ENCODE measurements around the gene NOS1.

The NOS1 gene

GRCh38 chr12:117331691-117332090, 29.7 kb downstream of the NOS1 start:
- DNase-seq (ENCODE audit: low read depth in 2 of 3, low spot score in 1 of 3) = no peak

- no peak for DNase-seq (ENCODE audit: low read depth in 2 of 3, low spot score in 1 of 3)
Observed at GRCh38 chr12:117330441-117331113, 30.8 kb downstream of the NOS1 start.

GRCh38 chr12:117329756-117330155, 31.7 kb downstream of the NOS1 start:
- DNase-seq (ENCODE audit: low read depth in 2 of 3, low spot score in 1 of 3) = no peak

- DNase-seq (ENCODE audit: low read depth in 2 of 3, low spot score in 1 of 3) = no peak
Observed at GRCh38 chr12:117328556-117329100, 32.8 kb downstream of the NOS1 start.

GRCh38 chr12:117322428-117322827, 39.0 kb downstream of the NOS1 start:
- no peak for DNase-seq (ENCODE audit: low read depth in 2 of 3, low spot score in 1 of 3)

GRCh38 chr12:117321572-117321971, 39.9 kb downstream of the NOS1 start:
- DNase-seq (ENCODE audit: low read depth in 2 of 3, low spot score in 1 of 3) = no peak

- DNase-seq (ENCODE audit: low read depth in 2 of 3, low spot score in 1 of 3) = no peak
Observed at GRCh38 chr12:117318591-117318990, 42.8 kb downstream of the NOS1 start.

- DNase-seq (ENCODE audit: low read depth in 2 of 3, low spot score in 1 of 3) = no peak
Observed at GRCh38 chr12:117316336-117316735, 45.1 kb downstream of the NOS1 start.

- no peak for DNase-seq (ENCODE audit: low read depth in 2 of 3, low spot score in 1 of 3)
Observed at GRCh38 chr12:117313926-117314325, 47.5 kb downstream of the NOS1 start.

GRCh38 chr12:117312770-117313169, 48.7 kb downstream of the NOS1 start:
- DNase-seq (ENCODE audit: low read depth in 2 of 3, low spot score in 1 of 3) = no peak

GRCh38 chr12:117309276-117309925, 52.0 kb downstream of the NOS1 start:
- DNase-seq (ENCODE audit: low read depth in 2 of 3, low spot score in 1 of 3) = no peak

- DNase-seq (ENCODE audit: low read depth in 2 of 3, low spot score in 1 of 3) = no peak
Observed at GRCh38 chr12:117300174-117300573, 61.3 kb downstream of the NOS1 start.

- no peak for DNase-seq (ENCODE audit: low read depth in 2 of 3, low spot score in 1 of 3)
Observed at GRCh38 chr12:117298648-117299225, 62.7 kb downstream of the NOS1 start.

- DNase-seq (ENCODE audit: low read depth in 2 of 3, low spot score in 1 of 3) = no peak
Observed at GRCh38 chr12:117298191-117298590, 63.2 kb downstream of the NOS1 start.

- no peak for DNase-seq (ENCODE audit: low read depth in 2 of 3, low spot score in 1 of 3)
Observed at GRCh38 chr12:117294189-117294603, 67.2 kb downstream of the NOS1 start.

- DNase-seq (ENCODE audit: low read depth in 2 of 3, low spot score in 1 of 3) = no peak
Observed at GRCh38 chr12:117293510-117293909, 67.9 kb downstream of the NOS1 start.

- DNase-seq (ENCODE audit: low read depth in 2 of 3, low spot score in 1 of 3) = no peak
Observed at GRCh38 chr12:117292688-117293087, 68.7 kb downstream of the NOS1 start.

GRCh38 chr12:117284140-117284539, 77.3 kb downstream of the NOS1 start:
- no peak for DNase-seq (ENCODE audit: low read depth in 2 of 3, low spot score in 1 of 3)

- no peak for DNase-seq (ENCODE audit: low read depth in 2 of 3, low spot score in 1 of 3)
Observed at GRCh38 chr12:117282490-117282889, 78.9 kb downstream of the NOS1 start.

GRCh38 chr12:117280019-117280680, 81.3 kb downstream of the NOS1 start:
- no peak for DNase-seq (ENCODE audit: low read depth in 2 of 3, low spot score in 1 of 3)

GRCh38 chr12:117279606-117280005, 81.8 kb downstream of the NOS1 start:
- DNase-seq (ENCODE audit: low read depth in 2 of 3, low spot score in 1 of 3) = no peak

GRCh38 chr12:117277875-117278274, 83.6 kb downstream of the NOS1 start:
- no peak for DNase-seq (ENCODE audit: low read depth in 2 of 3, low spot score in 1 of 3)

Data from stimulated activated CD4-positive, alpha-beta T cell treated with anti-CD3 and anti-CD28 coated beads, Interleukin-12 subunit alpha, Interleukin-12 subunit beta, amount 100 ng/mL, for 48 hours (primary cell).